Measurements from ENCODE around the gene SORCS2.
"Not testable (repeated sequence)": the region's sequence is repeated elsewhere in the genome, so short reads cannot be mapped to it uniquely, and the experiment has no call there.

SORCS2 gene

GRCh38 chr4:7201420-7202305, 9.3 kb downstream of the SORCS2 start:
- no peak for DNase-seq

GRCh38 chr4:7202411-7202810, 10.1 kb downstream of the SORCS2 start:
- DNase-seq: no peak

- no peak for DNase-seq
These were observed 12.5 kb downstream of the SORCS2 start for GRCh38 chr4:7204656-7205387.

- DNase-seq: no peak
These were observed 14.0 kb downstream of the SORCS2 start for GRCh38 chr4:7206385-7206784.

- DNase-seq: no peak
These were observed 14.7 kb downstream of the SORCS2 start for GRCh38 chr4:7206911-7207567.

GRCh38 chr4:7207628-7208231, 15.4 kb downstream of the SORCS2 start:
- no peak for DNase-seq

- no peak for DNase-seq
These were observed 16.4 kb downstream of the SORCS2 start for GRCh38 chr4:7208509-7209451.

GRCh38 chr4:7209699-7210098, 17.4 kb downstream of the SORCS2 start:
- DNase-seq: no peak

GRCh38 chr4:7210824-7211223, 18.5 kb downstream of the SORCS2 start:
- no peak for DNase-seq

- no peak for DNase-seq
These were observed 19.9 kb downstream of the SORCS2 start for GRCh38 chr4:7212101-7212674.

GRCh38 chr4:7212921-7213320, 20.6 kb downstream of the SORCS2 start:
- DNase-seq: no peak

- no peak for DNase-seq
These were observed 21.5 kb downstream of the SORCS2 start for GRCh38 chr4:7213807-7214206.

- no peak for DNase-seq
These were observed 22.0 kb downstream of the SORCS2 start for GRCh38 chr4:7214359-7214758.

- DNase-seq: not testable (repeated sequence)
These were observed 22.8 kb downstream of the SORCS2 start for GRCh38 chr4:7215187-7215586.

GRCh38 chr4:7217039-7217438, 24.7 kb downstream of the SORCS2 start:
- DNase-seq: no peak

- no peak for DNase-seq
These were observed 25.4 kb downstream of the SORCS2 start for GRCh38 chr4:7217474-7218321.

GRCh38 chr4:7218686-7219085, 26.3 kb downstream of the SORCS2 start:
- DNase-seq: no peak

- no peak for DNase-seq
These were observed 30.2 kb downstream of the SORCS2 start for GRCh38 chr4:7222521-7222920.

GRCh38 chr4:7223541-7223940, 31.2 kb downstream of the SORCS2 start:
- DNase-seq: no peak

GRCh38 chr4:7224001-7224400, 31.7 kb downstream of the SORCS2 start:
- DNase-seq: no peak

Measured in CD4-positive, alpha-beta T cell treated with Interferon gamma for 1 hour (primary cell).